GM18858 (cell line): ENCODE data around the gene TOP3B.
"Not testable (repeated sequence)": the region's sequence is repeated elsewhere in the genome, so short reads cannot be mapped to it uniquely, and the experiment has no call there.

Source experiments
- ATAC-seq: cut with Tn5 transposase; IDR thresholded peaks from one replicate; pipeline ENCODE4 v1.9.1; 2021; ENCODE audit not compliant: unreplicated experiment

The TOP3B gene

DNA sequence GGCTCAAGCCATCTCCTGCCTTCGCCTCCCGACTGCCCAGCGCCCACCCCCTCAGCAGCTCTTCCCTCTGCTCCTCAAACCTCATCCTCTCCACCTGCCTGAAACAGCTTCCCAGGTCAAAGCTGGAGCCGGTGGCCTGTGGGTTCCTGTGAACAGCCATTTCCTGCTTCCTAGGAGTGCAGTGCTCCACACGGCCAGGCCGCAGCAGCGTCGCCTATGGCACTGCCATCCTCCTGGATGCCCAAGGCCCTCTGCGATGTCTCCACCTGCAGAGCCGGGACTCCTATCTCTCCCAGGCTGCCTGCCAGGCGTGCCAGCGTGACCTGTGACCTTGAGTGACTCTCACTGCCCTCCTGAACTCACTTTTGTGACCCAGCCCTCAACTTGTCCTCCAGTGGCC, 54.5 kb downstream of the TOP3B start:
- ATAC-seq, result no peak

DNA sequence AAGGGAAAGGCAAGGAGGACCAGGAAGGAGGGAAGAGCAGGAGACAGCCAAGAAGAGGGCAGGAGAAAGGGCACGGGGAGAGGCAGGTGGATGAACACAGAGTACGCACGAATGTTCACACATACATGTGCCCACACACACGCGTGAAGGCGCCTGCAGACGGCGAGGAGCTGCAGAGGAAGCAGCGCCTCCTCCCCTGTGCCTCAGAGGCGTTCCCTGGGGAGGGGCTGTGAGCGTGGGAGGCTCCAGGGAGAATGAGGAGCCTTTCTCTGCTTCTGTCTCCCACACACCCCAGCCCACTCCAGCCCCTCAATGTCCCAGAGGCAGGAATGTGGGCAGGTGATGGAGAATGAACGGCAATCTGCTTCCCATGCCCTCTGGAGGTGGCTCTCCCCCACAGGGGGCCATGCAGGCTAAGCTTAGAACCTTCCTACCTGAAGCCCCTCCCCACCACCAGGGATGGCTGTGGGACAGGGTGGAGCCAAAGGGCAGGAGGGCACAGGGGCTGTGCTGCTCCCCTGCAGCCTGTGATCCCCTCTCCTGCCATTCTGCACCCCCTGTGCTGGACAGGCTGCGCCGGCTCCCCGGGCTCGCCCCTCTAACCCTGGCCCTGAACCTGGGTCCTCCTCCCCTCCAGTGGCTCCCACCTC, 55.3 kb downstream of the TOP3B start:
- no peak for ATAC-seq

- ATAC-seq, result no peak
These were observed 55.9 kb downstream of the TOP3B start for GRCh38 chr22:21926728-21927127.

- ATAC-seq, result no peak
These were observed 59.4 kb downstream of the TOP3B start for GRCh38 chr22:21923163-21923561.

GRCh38 chr22:21922370-21923162, 60.0 kb downstream of the TOP3B start:
- ATAC-seq, result no peak

GRCh38 chr22:21921729-21922128, 60.9 kb downstream of the TOP3B start:
- ATAC-seq, result no peak

GRCh38 chr22:21921184-21921721, 61.3 kb downstream of the TOP3B start:
- ATAC-seq, result no peak

DNA sequence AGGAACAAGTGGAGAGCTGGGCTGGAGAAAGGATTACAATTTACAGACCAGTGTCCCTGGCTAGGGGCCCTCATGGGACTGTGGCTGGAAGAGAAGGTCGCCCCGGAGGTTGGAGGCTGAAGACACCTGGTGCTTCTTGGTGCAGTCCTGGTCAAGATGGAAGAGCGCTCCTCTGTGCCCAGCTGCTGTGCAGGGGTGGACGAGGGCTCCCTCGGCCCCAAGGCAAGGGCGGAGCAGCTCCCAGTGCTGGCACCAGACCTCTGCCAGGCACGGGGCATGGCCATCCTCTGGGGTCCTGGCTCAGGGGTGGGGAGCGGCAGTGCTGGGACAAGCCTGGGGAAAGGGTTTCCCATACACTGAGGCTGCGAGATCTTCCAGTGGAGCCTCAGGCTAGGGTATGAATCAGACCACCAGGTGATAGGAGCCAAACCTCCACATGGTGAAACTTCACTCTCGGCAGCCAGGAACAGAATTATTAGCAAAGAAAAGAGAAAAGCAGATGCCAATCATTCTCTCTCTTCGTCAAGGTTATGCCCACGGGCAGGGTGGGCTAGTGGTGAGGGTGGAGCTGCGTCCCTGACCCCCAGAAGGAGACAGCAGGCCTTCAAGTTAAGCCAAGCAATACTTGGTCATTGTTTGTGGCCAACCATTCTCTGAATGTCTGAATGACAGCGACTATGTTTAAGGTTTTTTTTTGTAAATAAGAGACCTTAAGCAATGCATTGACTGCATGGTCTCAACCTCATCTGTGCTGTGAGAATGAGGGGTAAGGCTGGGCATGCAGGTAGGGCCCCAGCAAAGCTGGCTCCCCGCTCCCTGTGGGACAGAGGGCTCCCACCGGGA, 62.0 kb downstream of the TOP3B start:
- no peak for ATAC-seq

- ATAC-seq, result no peak
These were observed 62.9 kb downstream of the TOP3B start for GRCh38 chr22:21919526-21920307.

GRCh38 chr22:21918466-21919185, 64.0 kb downstream of the TOP3B start:
- no peak for ATAC-seq

- no peak for ATAC-seq
These were observed 64.7 kb downstream of the TOP3B start for GRCh38 chr22:21917959-21918261.

DNA sequence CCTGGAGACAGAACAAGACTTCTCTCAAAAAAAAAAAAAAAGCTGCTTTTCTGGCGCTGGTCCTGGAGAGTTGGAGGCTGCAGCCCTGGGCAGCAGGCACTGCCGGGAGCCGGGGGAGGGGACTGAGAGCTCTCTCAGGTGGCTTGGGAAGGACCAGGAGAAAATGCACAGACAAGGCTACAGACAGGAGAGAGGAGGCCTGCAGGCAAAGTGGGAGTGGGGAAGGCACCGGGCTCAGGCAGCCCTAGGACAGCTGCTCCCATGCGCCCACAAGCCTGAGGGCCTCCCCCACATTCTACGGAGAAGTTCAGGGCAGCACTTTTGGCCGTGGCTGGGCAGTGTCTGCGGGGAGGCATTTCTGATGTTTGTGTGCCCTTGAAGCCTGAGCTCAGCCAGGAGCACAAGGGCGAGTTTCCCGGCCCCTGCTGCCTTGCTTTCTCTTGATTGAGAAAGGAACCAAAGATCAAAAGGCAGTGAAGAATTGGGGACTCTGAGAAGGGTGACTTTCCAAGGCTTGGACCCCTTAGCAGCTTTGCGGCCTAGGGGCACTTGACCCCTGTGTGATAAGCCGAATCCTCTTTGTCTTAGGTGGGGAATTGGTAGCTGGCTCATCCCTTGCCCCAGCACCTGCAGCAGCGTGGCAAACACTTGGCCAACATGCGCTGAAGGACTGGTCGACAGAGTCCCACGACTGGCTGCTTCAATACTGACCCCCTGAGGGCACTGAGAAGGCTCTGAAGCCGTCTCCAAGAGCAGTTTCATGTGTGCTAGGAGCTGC, 65.2 kb downstream of the TOP3B start:
- no peak for ATAC-seq

DNA sequence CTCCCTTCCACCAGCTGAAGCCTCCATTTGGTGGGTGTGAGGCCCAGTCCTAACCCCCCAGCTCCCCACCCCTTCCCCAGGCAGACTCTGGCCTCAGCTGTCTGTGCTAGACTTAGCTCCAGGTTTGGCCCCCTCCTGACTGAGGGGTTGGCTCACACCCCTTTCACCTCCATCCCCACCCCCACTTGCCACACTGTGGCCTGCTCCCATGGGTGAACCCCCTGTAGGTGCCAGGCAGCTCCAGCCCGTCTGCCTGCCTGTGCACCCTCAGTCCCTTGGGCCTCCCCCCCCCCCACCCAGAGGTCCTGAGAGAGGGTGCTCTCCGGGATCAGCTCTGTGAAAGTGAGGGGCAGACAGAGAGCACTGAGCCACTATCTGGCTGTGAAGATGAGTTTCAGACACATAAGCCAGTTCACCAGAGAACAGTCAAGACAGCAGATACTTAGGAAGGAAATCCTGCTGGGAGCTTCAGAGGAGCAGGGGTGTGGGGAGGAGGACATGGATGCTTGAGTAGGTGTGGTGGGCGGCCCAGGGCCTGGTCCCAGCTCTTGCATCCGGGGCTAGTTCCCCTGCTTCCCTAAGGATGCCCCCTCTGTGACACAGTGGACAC, 66.2 kb downstream of the TOP3B start:
- ATAC-seq, result no peak

GRCh38 chr22:21915624-21916308, 66.8 kb downstream of the TOP3B start:
- ATAC-seq, result no peak

DNA sequence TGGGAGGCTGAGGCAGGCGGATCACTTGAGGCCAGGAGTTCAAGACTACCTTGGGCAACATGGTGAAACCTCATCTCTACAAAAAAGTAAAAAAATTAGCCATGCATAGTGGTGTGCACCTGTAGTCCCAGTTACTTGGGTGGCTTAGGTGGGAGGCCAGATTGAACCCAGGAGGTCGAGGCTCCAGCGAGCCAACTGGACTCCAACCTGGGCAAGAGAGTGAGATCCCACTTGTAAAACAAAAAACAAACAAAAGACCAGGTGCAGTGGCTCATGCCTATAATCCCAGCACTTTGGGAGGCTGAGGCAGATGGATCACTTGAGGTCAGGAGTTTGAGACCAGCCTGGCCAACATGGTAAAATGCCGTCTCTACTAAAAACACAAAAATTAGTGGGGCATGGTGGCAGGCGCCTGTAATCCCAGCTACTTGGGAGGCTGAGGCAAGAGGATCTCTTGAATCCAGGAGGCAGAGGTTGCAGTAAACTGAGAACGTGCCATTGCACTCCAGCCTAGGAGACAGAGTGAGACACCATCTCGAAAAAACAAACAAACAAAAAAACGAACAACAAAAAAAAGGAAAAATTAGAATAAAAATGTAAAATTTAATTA, 68.4 kb downstream of the TOP3B start:
- not testable (repeated sequence) for ATAC-seq

DNA sequence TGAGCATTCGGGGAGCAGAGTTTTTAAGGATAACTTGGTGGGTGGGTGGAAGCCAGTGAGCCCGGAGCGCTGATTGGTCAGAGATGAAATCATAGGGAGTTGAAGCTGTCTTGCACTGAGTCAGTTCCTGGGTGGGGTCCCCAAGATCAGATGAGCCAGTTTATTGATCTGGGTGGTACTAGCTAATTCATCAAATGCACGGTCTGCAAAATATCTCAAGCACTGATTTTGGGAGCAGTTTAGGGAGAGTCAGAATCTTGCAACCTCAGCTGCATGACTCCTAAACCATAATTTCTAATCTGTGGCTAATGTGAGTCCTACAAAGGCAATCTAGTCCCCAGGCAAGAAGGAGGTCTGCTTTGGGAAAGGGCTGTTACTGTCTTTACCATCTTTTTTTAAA, 72.2 kb downstream of the TOP3B start:
- not testable (repeated sequence) for ATAC-seq

- ATAC-seq, result no peak
These were observed 72.7 kb downstream of the TOP3B start for GRCh38 chr22:21909871-21910270.
